Neural cell (in vitro differentiated cells): Measurements from ENCODE around the gene CANT1. TPM values are rescaled to one million over a fixed set of nuclear protein-coding genes. Genes with fewer than 3 reads are reported as not detected.

Experiments used
- H2AFZ ChIP-seq: fragments of 200-600, 300-800 bp; sonication (generic), shearing (Covaris generic); 2 replicates; pipeline ENCODE4 v1.6.0; 2014; ENCODE audit warnings: low read depth, mild to moderate bottlenecking, antibody characterized with exemption, low read length, moderate library complexity
- H3F3A ChIP-seq: fragments of 200-600 bp; shearing (Covaris generic); 2 replicates; pipeline ENCODE4 v1.6.1; 2016; ENCODE audit warnings: mild to moderate bottlenecking, moderate library complexity, mixed read lengths, antibody characterized with exemption, low read length; ENCODE audit not compliant: insufficient read depth, poor library complexity, severe bottlenecking
- H3K27ac ChIP-seq: fragments of 200-600, 300-800 bp; sonication (generic), shearing (Covaris generic); 2 replicates; pipeline ENCODE4 v1.5.1; 2014; ENCODE audit warnings: mild to moderate bottlenecking, low read length, moderate library complexity
- H3K27me3 ChIP-seq: fragments of 300-800, 200-600 bp; sonication (generic), shearing (Covaris generic); 2 replicates; pipeline ENCODE4 v1.6.0; 2014; ENCODE audit warnings: mild to moderate bottlenecking, low read depth, low read length, moderate library complexity; ENCODE audit not compliant: insufficient read depth
- H3K36me3 ChIP-seq: fragments of 300-800, 200-600 bp; sonication (generic), shearing (Covaris generic); 2 replicates; pipeline ENCODE4 v1.5.1; 2014; ENCODE audit warnings: mild to moderate bottlenecking, antibody characterized with exemption, low read length, moderate library complexity; ENCODE audit not compliant: insufficient read depth
- H3K4me2 ChIP-seq: fragments of 300-800, 200-600 bp; sonication (generic), shearing (Covaris generic); 2 replicates; pipeline ENCODE4 v1.6.0; 2014; ENCODE audit warnings: mild to moderate bottlenecking, low read length
- H3K4me3 ChIP-seq: fragments of 300-800, 200-600 bp; sonication (generic), shearing (Covaris generic); 2 replicates; pipeline ENCODE4 v1.5.1; 2014; ENCODE audit warnings: mild to moderate bottlenecking, low read length, moderate library complexity
- H3K79me2 ChIP-seq: fragments of 200-600 bp; shearing (Covaris generic); replicated peaks from 2 replicates; pipeline ENCODE4 v1.6.0; 2014; ENCODE audit warnings: mild to moderate bottlenecking, low read length, moderate library complexity; ENCODE audit not compliant: insufficient read depth
- H3K9ac ChIP-seq: fragments of 300-800, 200-600 bp; sonication (generic), shearing (Covaris generic); 2 replicates; pipeline ENCODE4 v1.6.1; 2016; ENCODE audit warnings: mild to moderate bottlenecking, low read length, mixed read lengths
- H3K9me2 ChIP-seq: fragments of 200-600 bp; shearing (Covaris generic); 2 replicates; pipeline ENCODE4 v1.6.1; 2016; ENCODE audit warnings: mild to moderate bottlenecking, low read length, mixed read lengths; ENCODE audit not compliant: insufficient read depth
- H3K9me3 ChIP-seq: fragments of 200-600, 300-800 bp; sonication (generic), shearing (Covaris generic); 2 replicates; pipeline ENCODE4 v1.6.1; 2016; ENCODE audit warnings: mild to moderate bottlenecking, mixed run types, low read length, moderate library complexity, mixed read lengths
- H4K20me1 ChIP-seq: fragments of 200-600 bp; shearing (Covaris generic); 2 replicates; pipeline ENCODE4 v1.6.1; 2016; ENCODE audit warnings: mild to moderate bottlenecking, mixed run types; ENCODE audit not compliant: insufficient read depth
- EP300 ChIP-seq: fragments of 450-650 bp; conservative IDR thresholded peaks from 2 replicates; pipeline ENCODE4 v1.6.1; 2014; ENCODE audit warnings: antibody characterized with exemption, mild to moderate bottlenecking, moderate library complexity; ENCODE audit not compliant: poor library complexity, severe bottlenecking
- EZH2 ChIP-seq: fragments of 200-600, 300-800 bp; shearing (Covaris generic), sonication (generic); IDR thresholded peaks from 2 replicates; pipeline ENCODE4 v1.6.1; 2014; ENCODE audit warnings: antibody characterized with exemption, low read length, borderline replicate concordance, mild to moderate bottlenecking; ENCODE audit not compliant: insufficient read depth, poor library complexity, severe bottlenecking
- MXI1 ChIP-seq: fragments of 450-650 bp; conservative IDR thresholded peaks from 2 replicates; pipeline ENCODE4 v1.6.1; 2014; ENCODE audit warnings: antibody characterized with exemption, mild to moderate bottlenecking; ENCODE audit not compliant: poor library complexity, severe bottlenecking
- POLR2AphosphoS5 ChIP-seq: IDR thresholded peaks from 2 replicates; pipeline ENCODE4 v1.6.1; 2012
- RAD21 ChIP-seq: fragments of 450-650 bp; conservative IDR thresholded peaks from 2 replicates; pipeline ENCODE4 v1.6.1; 2014; ENCODE audit warnings: antibody characterized with exemption, mild to moderate bottlenecking, moderate library complexity
- SMC3 ChIP-seq: fragments of 450-650 bp; conservative IDR thresholded peaks from 2 replicates; pipeline ENCODE4 v1.6.1; 2014; ENCODE audit warnings: antibody characterized with exemption, mild to moderate bottlenecking, moderate library complexity; ENCODE audit not compliant: poor library complexity
- TAF1 ChIP-seq: IDR thresholded peaks from 2 replicates; pipeline ENCODE4 v1.6.1; 2012; ENCODE audit warnings: low read depth
- polyA plus RNA-seq: library from polyadenylated mRNA; depleted of rRNA; stranded (reverse); fragments of >200 nt; gene quantifications from 2 replicates; pipeline ENCODE4 v1.2.3, GENCODE V29; 2014
- TF ChIP-seq, protein P1 (sequence below): fragments of 450-650 bp; IDR thresholded peaks from 2 replicates; pipeline ENCODE4 v1.5.1; 2014; ENCODE audit warnings: antibody characterized with exemption, mild to moderate bottlenecking, moderate library complexity; ENCODE audit not compliant: poor library complexity, severe bottlenecking
- TF ChIP-seq, protein P2 (sequence below): IDR thresholded peaks from 2 replicates; pipeline ENCODE4 v1.6.1; 2012; ENCODE audit warnings: borderline replicate concordance

CANT1 gene
- polyA plus RNA-seq, 1 donor from 2014 or later: 17.7 TPM

DNA sequence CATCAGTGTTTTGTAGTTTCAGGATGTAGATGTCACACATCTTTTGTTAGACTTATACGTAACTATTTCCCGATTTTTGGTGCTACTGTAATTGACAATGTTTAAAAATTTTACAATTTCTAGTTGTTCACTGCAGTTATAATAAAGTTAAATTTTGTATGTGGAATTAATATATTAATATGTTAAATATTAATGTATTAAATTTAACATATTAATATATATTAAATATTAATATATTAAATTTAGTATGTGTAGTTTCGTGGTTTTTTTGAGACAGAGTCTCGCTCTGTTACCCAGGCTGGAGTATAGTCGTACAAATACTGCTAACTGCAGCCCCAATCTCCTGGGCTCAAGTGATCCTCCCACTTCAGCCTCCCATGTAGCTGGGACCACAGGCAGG, 24.2 kb downstream of the CANT1 start:
- H3K9ac ChIP-seq: no peak overlapping the region
- H4K20me1 ChIP-seq: no peaks in the 10 kb centered on the region
- H3K4me3 ChIP-seq: no peak overlapping the region
- H3K36me3 ChIP-seq: no peaks in the 10 kb centered on the region
- no peaks in the 10 kb centered on the region for H3F3A ChIP-seq
- H2AFZ ChIP-seq: no peak overlapping the region
- H3K9me2 ChIP-seq: no peaks in the 10 kb centered on the region
- no peaks in the 10 kb centered on the region for H3K27me3 ChIP-seq
- no peaks in the 10 kb centered on the region for H3K9me3 ChIP-seq
- TF ChIP-seq EP300 (no peak), RAD21 (no peak), MXI1 (no peak), SMC3 (no peak), EZH2 (no peak), POLR2AphosphoS5 (no peak), TAF1 (no peak)
- TF ChIP-seq, protein P1, sequence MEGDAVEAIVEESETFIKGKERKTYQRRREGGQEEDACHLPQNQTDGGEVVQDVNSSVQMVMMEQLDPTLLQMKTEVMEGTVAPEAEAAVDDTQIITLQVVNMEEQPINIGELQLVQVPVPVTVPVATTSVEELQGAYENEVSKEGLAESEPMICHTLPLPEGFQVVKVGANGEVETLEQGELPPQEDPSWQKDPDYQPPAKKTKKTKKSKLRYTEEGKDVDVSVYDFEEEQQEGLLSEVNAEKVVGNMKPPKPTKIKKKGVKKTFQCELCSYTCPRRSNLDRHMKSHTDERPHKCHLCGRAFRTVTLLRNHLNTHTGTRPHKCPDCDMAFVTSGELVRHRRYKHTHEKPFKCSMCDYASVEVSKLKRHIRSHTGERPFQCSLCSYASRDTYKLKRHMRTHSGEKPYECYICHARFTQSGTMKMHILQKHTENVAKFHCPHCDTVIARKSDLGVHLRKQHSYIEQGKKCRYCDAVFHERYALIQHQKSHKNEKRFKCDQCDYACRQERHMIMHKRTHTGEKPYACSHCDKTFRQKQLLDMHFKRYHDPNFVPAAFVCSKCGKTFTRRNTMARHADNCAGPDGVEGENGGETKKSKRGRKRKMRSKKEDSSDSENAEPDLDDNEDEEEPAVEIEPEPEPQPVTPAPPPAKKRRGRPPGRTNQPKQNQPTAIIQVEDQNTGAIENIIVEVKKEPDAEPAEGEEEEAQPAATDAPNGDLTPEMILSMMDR: no peak
- TF ChIP-seq, protein P2, sequence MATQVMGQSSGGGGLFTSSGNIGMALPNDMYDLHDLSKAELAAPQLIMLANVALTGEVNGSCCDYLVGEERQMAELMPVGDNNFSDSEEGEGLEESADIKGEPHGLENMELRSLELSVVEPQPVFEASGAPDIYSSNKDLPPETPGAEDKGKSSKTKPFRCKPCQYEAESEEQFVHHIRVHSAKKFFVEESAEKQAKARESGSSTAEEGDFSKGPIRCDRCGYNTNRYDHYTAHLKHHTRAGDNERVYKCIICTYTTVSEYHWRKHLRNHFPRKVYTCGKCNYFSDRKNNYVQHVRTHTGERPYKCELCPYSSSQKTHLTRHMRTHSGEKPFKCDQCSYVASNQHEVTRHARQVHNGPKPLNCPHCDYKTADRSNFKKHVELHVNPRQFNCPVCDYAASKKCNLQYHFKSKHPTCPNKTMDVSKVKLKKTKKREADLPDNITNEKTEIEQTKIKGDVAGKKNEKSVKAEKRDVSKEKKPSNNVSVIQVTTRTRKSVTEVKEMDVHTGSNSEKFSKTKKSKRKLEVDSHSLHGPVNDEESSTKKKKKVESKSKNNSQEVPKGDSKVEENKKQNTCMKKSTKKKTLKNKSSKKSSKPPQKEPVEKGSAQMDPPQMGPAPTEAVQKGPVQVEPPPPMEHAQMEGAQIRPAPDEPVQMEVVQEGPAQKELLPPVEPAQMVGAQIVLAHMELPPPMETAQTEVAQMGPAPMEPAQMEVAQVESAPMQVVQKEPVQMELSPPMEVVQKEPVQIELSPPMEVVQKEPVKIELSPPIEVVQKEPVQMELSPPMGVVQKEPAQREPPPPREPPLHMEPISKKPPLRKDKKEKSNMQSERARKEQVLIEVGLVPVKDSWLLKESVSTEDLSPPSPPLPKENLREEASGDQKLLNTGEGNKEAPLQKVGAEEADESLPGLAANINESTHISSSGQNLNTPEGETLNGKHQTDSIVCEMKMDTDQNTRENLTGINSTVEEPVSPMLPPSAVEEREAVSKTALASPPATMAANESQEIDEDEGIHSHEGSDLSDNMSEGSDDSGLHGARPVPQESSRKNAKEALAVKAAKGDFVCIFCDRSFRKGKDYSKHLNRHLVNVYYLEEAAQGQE: no peak
- no peak overlapping the region for H3K4me2 ChIP-seq
- no peaks in the 10 kb centered on the region for H3K79me2 ChIP-seq
- no peak overlapping the region for H3K27ac ChIP-seq

DNA sequence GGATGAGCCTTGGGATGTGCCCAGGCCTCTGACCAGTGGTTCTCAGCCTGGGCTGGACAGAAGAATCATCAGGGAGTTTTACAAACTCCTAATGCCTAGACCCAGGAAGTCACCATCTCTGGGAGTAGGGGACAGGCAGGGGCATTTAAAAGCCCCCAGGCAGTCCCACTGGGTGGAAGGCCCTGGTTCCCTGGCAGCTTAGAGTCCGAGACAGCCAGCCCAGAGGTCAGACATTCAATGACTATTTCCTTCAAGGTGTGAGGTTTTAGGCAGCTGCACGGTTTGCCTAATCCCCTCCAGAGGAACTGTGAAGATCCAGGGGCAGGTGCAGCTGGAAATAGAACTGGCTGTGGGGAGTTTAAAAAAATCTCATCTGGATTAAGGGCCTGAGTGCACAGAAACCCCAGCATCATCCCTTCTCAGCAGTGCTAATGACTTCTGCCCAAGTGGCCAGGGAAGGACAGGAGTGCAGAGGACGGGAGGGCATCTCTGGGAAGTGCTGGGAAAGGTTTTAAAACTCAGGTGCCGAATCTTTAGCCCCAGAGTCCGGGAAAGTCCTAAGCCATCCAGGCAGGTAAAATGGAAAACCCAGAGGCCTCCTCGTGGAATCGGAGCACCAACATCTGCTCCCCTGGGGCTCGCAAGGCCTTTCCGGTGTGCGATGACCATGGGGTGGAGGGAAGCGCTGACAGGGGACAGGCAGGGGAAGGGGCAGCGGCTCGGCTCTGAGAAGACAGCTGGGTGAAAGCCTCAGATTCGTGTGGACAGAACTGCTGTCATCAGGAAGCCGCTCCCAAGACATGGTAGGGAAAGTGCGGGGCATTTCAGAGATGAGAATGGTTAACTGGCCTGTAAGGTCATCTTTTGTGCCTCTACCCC, 28.3 kb downstream of the CANT1 start:
- no peak overlapping the region for H3K27ac ChIP-seq
- no peaks in the 10 kb centered on the region for H3K9me3 ChIP-seq
- H3F3A ChIP-seq: no peaks in the 10 kb centered on the region
- H3K27me3 ChIP-seq: no peaks in the 10 kb centered on the region
- H3K9me2 ChIP-seq: no peaks in the 10 kb centered on the region
- H2AFZ ChIP-seq: no peak overlapping the region
- H3K79me2 ChIP-seq: no peaks in the 10 kb centered on the region
- TF ChIP-seq, protein P1: no peak
- TF ChIP-seq TAF1 (no peak), POLR2AphosphoS5 (no peak), MXI1 (no peak), EZH2 (no peak), EP300 (no peak), RAD21 (no peak), SMC3 (no peak)
- TF ChIP-seq, protein P2: no peak
- H3K36me3 ChIP-seq: no peaks in the 10 kb centered on the region
- H3K4me2 ChIP-seq: no peak overlapping the region
- no peak overlapping the region for H3K4me3 ChIP-seq
- no peak overlapping the region for H3K9ac ChIP-seq
- H4K20me1 ChIP-seq: no peaks in the 10 kb centered on the region
